ENCODE data around the gene GPHA2.

Gene GPHA2

GRCh38 chr11:64909653-64910343 lies 25.9 kb downstream of the GPHA2 start:
- no peak for DNase-seq

- DNase-seq: no peak
Observed at GRCh38 chr11:64908766-64909165, 26.9 kb downstream of the GPHA2 start.

GRCh38 chr11:64906314-64906635 lies 29.4 kb downstream of the GPHA2 start:
- no peak for DNase-seq

GRCh38 chr11:64905516-64906313 lies 30.0 kb downstream of the GPHA2 start:
- DNase-seq: no peak

GRCh38 chr11:64903291-64903833 lies 32.3 kb downstream of the GPHA2 start:
- no peak for DNase-seq

GRCh38 chr11:64902102-64902900 lies 33.4 kb downstream of the GPHA2 start:
- no peak for DNase-seq

- DNase-seq: no peak
Observed at GRCh38 chr11:64900774-64901173, 34.9 kb downstream of the GPHA2 start.

- peak; percentile 72 for DNase-seq
Observed at GRCh38 chr11:64900263-64900678, 35.4 kb downstream of the GPHA2 start.

- no peak for DNase-seq
Observed at GRCh38 chr11:64898541-64898940, 37.2 kb downstream of the GPHA2 start.

- no peak for DNase-seq
Observed at GRCh38 chr11:64898076-64898445, 37.6 kb downstream of the GPHA2 start.

- DNase-seq: no peak
Observed at GRCh38 chr11:64897381-64898075, 38.2 kb downstream of the GPHA2 start.

GRCh38 chr11:64896448-64897022 lies 39.2 kb downstream of the GPHA2 start:
- no peak for DNase-seq

GRCh38 chr11:64894812-64895452 lies 40.8 kb downstream of the GPHA2 start:
- DNase-seq: no peak

- peak; percentile 96 for DNase-seq
Observed at GRCh38 chr11:64894070-64894811, 41.5 kb downstream of the GPHA2 start.

- no peak for DNase-seq
Observed at GRCh38 chr11:64893194-64894069, 42.3 kb downstream of the GPHA2 start.

GRCh38 chr11:64892838-64893193 lies 42.9 kb downstream of the GPHA2 start:
- no peak for DNase-seq

- DNase-seq: no peak
Observed at GRCh38 chr11:64892411-64892831, 43.3 kb downstream of the GPHA2 start.

GRCh38 chr11:64891880-64892279 lies 43.8 kb downstream of the GPHA2 start:
- DNase-seq: no peak

GRCh38 chr11:64891215-64891848 lies 44.4 kb downstream of the GPHA2 start:
- DNase-seq: no peak

GRCh38 chr11:64890522-64890939 lies 45.2 kb downstream of the GPHA2 start:
- DNase-seq: no peak

Measured in CD4-positive, alpha-beta T cell treated with Interleukin-17A for 4 hours (primary cell).